GM21381 (cell line): ENCODE measurements around the gene SULT1C4.

ENCODE experiments used
- ATAC-seq: cut with Tn5 transposase; IDR thresholded peaks from one replicate; pipeline ENCODE4 v1.9.1; 2021; ENCODE audit warnings: mild to moderate bottlenecking, moderate library complexity; ENCODE audit not compliant: unreplicated experiment

SULT1C4 gene

DNA sequence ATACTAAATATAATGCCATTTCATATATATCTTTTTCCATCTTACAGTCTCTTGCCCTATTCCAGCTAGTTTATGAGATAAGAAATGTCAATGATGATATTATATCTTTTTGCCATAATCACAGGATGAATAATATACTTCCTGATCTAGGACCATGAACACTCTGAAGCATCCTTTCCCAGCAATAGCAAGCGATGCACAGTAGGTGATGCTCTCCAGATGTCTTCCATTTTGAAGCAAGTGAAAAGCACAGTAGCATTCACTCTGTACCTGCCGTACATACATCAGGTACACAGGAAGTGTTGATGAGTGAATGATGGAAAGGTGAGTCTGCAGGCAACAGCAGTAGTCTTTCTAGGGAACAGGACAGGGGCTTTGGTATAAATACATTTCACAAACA is 8.6 kb upstream of the SULT1C4 start:
- no peak for ATAC-seq

DNA sequence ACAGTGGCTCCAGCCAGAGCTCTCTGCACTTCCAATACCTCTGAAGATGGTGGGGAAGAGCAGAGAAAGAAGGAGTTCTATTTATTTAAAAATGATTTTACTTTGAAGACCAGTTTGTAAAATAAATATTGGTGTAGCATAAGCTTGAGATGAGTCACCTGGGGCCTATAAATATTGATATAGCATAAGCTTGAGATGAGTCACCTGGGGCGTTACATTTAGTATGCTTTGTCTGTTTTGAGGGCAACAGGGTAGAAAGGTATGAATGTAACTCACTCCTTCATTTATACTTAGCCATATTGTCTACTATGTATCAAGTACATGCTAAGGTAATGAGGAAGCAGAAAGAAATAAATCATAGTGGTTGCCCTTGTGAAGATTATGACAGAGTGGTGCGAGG is 7.7 kb upstream of the SULT1C4 start:
- ATAC-seq = no peak

DNA sequence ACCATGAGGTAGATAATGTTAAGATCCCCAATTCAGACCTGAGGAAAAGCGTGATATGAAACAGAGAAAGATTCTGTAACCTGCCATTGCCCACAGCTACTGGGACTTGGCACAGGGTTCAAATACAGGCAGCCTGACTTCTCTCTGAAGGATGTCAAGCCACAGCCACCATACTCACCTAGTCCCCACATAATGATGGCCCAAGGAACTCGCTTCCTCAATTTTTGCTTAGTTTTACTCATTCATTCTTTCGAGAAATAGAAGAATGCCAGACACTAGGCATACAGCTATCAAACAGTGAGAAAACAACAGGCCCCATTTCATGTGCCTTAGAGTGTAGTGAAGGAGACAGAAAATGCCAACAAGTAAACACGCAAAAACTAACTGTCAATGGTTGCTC is 980 bp upstream of the SULT1C4 start:
- no peak for ATAC-seq

DNA sequence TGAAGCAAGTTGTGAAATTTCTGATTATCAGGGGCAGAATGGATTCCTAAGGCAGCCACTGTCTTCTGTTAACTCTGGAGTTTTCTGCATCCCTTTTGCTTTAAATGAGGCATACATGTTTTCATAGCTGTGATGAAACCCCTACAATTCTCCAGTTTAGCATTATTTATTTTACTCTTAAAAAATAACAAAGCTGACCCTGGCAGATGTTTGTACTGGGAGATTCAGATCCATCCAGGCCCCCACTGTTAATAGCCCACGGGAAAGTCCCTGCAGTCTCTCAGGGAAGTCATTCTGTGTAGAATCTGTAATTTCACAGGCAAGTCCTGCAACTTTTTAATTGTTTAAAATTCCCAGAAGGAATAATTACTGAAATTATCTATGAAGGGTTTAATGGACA is 353 bp upstream of the SULT1C4 start:
- no peak for ATAC-seq

DNA sequence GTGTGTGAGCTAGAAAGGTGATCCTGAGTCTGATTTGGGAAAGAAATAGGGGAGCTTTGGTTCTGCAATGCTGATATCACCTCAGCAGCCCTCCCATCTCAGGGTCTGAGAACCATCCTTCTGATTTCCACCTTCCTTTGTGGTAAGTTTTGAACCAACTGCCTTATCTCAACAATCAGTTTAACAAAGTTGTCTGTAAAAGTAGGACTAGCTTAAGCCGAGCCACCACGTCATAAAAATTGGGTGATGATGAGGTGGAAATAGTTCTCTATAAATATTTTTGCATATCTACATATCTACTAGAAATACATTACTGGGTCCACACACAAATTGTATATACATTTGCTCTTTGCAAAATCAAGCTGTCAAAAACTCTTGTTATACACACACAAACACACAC is 1.1 kb downstream of the SULT1C4 start:
- ATAC-seq = no peak

DNA sequence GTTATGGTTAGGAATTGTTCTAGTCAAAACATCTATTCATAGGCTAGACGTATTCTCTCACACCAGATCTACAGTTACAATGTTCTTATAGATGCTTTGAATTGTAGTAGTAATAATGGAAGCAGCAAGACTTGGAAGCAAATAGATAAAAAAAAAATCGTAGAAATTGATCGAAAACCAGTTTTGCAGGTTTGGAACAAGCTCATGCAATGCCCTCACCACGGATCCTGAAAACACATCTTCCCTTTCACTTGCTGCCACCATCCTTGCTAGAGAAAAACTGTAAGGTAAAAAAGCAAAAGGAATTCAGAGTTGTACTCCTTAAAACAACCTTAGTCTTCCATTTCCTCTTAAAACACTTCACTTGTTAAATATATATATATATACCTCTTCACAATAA is 4.4 kb downstream of the SULT1C4 start:
- no peak for ATAC-seq

DNA sequence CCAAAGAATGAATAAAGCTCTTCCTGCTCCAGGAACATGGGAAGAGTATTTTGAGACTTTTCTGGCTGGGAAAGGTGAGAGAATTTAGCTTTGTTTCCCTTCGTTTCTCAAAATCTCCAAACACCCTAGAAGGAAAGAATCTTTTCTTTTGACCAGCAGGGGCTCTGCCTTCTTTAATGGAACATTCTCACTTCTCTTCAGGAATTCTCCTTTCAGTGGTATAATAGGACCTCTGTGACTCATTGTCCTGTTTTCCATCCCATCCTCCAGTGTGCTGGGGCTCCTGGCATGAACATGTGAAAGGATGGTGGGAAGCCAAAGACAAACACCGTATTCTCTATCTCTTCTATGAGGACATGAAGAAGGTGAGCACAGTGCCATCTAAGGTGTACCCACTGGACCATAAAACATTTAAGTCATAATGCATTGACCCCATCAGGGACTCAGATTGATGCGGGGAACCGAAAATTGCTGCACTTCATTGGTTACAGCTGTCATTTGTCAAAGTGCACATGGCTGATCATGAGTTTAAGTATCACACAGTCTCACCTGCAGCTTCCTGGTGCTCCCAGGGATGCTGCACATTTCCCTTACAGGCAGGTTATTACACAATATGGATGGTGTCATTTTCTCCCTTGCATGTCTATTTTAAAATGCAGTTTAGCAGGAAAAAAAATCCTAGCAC is 5.5 kb downstream of the SULT1C4 start:
- no peak for ATAC-seq

DNA sequence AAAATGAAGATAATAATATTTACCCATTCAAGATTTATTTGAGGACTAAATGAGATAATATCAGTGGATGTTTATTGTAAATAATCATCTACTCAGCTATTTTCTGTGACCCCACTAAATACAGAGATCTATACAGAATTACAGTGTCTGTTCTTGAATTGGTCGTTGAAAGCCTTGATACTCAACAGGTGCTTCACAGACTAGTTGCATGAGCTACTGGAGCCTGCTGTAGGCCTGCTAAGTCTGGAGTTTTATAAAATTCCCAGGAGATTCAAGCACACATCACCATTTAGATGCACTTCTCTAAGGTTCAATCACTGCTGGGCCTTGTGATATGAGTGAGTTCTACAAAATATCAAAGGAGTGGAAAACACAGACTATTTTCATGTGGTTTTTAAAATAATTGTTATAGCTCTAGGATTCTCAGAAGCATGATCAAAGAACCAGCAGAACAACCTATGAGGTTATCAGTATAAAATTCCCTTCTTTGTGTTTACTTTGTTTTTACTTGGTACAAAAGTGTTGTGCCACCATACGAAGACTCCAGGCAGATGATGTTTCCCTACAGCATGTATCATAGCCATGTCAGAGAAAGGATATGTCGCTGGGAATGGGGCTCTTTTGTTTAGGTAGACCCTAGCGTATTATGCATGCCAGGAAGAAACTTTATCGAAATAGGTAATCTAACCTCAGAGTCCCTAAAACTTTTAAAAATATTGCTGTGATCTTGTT is 7.1 kb downstream of the SULT1C4 start:
- no peak for ATAC-seq

DNA sequence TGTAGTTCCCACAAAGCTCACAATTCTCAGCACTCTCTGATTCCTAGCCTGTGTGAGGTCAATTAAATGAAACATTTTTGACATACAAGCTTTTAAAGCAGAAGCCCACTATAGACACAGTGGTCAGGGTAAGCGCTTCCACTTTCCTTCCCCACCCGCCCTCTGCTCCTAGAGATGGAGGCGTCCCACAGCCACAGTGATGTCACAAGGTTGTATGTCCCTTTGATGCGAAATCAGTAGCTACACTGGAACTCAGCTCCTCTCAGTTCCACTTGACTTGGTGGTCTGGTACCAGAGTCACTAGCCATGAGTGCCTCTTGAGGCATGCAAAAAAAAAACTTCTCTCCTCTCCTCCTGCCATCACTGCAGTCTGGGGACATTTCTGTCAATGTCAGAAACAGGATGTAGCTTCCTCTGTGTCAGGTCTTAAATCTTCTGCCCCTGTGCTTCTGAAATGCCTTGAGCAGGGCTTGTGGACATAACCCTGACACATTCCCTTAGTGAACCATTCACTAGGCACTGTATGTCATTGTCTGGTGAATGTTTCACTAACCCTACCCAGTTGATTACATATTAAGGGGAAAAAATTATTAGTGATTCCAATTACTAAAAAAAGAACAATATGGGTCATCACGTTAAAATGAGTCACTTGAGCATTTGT is 7.8 kb downstream of the SULT1C4 start:
- peak; percentile 78 for ATAC-seq

DNA sequence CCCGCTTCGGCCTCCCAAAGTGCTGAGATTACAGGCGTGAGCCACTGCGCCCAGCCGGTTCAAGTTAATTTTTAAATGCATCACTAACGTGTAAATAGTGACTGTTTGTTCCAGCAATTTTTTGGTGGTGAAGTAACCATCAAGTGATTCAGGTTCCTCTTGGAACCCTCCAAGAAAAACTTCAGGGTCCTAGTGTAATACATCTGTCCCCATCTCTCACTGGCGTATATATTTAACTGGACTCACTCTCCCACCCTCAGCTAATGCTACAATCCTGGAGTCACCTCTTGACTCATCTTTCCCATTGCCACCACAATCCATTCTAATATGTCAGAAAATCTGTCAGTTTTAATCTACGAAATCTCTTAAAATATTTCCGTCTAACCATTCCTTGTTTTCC is 10.3 kb downstream of the SULT1C4 start:
- no peak for ATAC-seq

DNA sequence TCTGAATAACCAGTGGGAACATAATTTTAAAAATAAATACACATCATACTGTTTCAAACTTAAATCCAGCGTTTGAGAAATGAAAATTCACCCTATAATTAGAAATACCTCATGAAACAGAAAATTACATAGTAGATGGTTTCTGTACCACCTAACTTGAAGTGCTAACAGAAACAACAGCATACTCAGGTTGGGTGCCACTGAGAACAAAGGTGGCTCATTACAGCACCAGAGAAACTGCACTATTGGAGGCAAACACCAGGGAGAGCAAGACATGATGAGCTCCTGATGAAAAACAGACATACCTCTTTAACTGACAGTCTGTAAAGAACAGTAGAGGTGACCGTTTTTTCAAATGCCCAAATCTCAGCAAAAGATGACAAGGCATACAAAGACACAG is 12.6 kb downstream of the SULT1C4 start:
- ATAC-seq = no peak

DNA sequence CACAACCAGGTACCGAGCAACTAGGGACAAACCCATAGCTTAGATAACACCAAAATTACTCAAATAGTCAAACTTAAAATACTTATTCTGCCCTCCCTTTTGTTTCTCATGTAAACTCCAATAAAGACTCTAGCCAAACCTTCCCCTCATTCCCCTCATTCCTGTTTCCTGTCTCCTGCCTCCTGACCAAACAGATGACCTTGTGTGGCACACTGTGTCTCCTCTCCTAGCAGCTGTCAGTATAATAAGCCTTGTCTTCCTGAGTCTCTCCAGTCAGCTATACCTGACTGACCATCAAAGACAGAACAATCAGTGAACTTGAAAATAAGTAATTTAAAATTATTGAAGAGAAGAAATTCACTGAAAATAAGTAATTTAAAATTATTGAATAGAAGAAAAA is 14.3 kb downstream of the SULT1C4 start:
- ATAC-seq = no peak

DNA sequence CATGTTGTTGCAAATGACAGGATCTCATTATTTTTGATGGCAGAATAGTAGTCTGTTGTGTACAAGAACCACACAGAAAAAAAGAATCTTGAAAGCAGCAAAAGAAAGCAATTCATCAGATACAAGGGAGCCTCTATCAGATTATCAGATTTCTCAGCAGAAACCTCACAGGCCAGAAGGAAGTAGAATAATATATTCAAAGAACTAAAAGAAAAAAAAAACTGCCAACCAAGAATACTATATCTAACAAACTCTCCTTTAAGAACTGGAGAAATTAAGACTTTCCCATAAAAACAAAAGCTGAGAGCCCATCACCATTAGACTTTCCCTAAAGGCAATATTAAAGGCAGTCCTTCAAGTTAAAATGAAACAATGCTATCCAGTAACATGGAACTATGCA is 15.4 kb downstream of the SULT1C4 start:
- ATAC-seq = no peak

DNA sequence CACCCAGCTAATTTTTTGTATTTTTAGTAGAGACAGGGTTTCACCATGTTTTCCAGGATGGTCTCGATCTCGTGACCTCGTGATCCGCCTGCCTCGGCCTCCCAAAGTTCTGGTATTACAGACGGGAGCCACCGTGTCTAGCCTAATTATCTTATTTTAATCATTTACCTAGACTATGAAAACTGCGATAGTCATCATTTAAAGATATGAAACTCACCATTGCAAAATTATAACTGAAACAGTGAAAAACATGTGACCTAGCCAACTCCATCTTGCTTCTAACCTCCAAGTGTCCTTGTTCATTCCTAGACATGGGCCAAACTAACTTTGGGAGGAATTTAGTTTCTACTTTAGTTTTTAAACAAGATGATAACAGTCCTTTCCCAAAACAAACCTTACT is 17.4 kb downstream of the SULT1C4 start:
- ATAC-seq = no peak

DNA sequence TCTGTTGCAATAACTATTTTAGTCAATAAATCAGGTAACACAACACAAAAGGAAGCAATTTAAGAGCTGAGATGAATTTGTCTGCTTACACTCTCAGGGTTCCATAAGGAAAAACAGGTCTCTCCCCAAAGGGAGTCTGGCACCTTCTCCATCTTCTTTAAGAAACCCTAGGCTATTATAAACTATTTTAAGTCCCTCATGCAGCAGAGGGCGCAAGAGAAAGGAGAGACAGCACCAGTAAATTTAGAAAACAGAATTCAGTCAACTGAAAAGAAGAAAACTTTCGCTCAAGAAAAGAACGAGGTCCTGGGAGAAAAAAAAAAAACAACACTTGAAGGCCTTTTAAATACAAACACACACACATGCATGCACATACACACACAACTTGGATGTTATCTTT is 19.1 kb downstream of the SULT1C4 start:
- no peak for ATAC-seq

DNA sequence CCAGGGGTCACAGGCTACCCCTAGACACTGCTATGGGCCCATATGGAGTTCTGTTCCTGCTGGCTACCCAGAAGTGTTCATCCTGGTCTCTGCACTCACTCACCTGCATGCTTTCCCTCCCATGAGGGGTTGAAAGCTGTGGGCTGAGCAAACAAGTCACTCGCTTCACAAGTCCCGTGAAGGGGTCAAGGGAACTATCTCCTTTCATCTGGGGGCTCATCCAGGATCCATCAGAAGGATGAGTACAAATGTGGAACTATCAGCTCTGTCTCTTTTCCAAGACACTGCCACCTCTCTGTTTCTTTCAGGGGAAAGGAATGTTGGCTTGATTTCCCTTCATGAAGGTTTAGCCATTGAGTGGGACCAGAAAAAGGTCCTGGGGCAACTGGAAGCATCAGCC is 21.7 kb downstream of the SULT1C4 start:
- no peak for ATAC-seq

DNA sequence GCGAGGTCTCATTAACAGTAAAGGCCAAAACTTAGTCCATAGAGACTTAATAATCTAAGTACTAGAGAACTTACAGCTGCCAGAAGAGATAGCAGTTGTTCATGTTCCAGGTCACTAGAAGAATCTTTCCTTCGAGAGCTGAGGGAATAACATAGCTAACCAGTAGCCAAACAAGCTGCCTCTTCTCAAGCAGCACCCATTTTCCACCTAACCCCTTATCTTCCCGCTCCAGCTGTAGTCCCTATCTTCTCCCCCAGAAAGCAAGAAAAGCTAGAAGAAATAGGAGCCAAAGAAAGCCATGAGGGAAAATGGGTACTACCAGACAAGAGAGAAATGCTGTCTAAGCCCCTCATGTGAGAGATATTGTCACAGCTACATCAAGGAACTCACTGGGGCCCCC is 24.0 kb downstream of the SULT1C4 start:
- ATAC-seq = no peak

DNA sequence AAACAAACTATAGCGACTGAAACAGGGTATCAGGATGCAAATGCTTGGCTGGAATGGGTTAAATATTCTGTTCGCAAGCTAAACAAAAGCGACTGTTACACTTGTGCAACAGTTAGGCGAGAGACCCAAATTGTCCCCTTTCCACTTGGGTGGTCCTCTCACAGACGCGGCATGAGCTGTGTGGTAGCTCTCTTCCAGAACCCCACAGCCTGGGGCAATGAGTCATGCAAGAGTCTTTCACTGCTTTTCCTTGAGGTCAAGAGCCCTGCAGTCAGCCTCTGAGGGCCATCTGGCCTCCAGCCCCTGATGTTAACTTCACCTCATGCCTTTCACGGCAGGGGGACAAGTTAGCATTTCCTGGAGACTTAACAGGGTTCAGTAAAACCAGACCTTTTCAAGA is 25.7 kb downstream of the SULT1C4 start:
- no peak for ATAC-seq

DNA sequence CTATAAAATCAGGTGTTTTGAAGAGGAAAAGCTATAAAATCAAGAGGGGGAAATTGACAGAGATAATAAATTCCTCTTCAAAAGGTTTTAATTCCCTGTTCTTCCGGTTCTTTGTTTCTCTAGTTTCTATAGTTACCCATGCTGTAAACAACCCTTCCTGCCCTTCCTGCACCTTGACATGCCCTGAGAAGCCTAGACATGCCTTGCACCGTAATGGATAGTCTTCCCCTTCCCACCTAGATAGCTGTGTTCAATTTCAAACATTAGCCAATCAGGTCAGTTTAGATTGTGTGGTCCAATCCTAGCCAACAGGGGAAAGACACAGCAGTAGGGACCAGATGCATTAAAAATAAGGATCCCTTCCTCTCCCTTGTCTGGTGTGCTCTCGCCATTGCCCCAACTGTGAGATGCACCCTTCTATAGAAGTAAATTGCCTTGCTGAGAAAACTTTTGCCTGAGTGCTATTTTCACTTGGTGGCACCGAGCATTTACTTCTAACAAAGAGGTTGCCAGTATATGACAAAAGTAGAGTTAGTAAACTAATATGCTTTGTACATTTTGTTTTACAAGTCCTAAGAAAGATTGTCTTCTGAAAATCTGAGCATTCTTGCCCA is 27.1 kb downstream of the SULT1C4 start:
- ATAC-seq = no peak

DNA sequence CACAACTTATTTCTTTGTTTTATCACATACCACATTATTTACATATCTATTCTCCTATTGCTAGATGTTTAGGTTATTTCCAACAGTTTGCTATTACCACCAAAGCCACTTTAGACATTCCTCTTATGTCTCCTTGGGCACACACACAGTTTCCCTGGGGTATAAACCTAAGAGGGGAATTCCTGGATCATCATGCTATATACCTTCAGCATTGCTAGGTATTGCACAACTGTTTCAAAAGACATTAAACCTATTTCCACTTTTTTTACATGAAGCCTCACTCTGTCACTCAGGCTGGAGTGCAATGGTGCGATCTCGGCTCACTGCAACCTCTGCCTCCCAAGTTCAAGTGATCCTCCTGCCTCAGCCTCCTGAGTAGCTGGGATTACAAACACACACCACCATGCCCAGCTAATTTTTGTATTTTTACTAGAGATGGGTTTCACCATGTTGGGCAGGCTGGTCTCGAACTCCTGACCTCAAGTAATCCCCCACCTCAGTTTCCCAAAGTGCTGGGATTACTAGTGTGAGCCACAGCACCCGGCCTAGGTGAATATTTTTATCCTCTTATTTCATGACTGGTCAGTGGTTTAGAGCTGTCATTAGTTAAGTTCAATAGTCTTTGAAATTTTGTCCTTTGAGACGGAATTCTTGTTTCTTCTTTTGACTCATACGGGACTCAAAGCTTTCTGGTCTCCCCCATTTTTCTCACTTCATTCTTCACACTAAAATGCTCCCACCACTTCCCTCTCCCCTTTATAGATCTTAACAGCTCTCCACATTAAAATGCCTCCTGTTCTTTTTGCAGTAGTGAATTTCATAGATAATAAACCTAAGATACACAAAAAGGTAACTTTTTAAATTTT is 30.3 kb downstream of the SULT1C4 start:
- ATAC-seq = no peak

DNA sequence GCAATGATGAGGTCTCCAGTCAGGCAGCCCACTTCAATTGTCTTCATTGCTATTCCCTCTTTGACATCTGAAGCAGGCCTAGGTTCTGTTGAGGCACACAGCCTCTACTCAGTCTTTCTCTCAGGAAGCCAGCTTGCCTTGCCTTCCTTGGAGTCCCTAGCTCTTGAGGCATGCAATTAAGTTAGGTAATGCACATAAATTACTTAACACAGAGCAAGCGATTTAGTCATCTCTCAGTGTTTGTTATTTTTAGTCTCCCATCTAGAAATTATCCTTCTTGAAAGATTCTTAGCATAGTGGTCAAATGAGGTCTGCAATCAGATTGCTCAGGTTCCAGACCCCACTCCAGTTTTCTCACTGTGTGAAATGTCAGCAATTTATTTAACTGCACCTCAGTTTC is 32.0 kb downstream of the SULT1C4 start:
- no peak for ATAC-seq
